ENCODE data around the gene FIBP. TPM values are rescaled to one million over a fixed set of nuclear protein-coding genes. Genes with fewer than 3 reads are reported as not detected.

The FIBP gene
- total RNA-seq, 1 donor from 2014 or later, result 67.4 TPM

GRCh38 chr11:65898656-65899355 is 10.5 kb upstream of the FIBP start:
- Histone ChIP-seq H3K4me1 (ENCODE audit: insufficient read depth, low read length) (peaks cover 55% of the 10 kb centered on the region), H3K4me3 (ENCODE audit: insufficient read depth, low read depth, low read length) (peak overlapping the region; percentile 94), H3K36me3 (ENCODE audit: insufficient read depth, low read length) (peaks cover 22% of the 10 kb centered on the region), H3K9ac (ENCODE audit: low read length) (peak overlapping the region; percentile 99), H3K79me2 (ENCODE audit: insufficient read depth, low read length) (peaks cover 72% of the 10 kb centered on the region), H3K9me3 (ENCODE audit: insufficient read depth, low read depth, low read length) (no peaks in the 10 kb centered on the region), H3K4me2 (ENCODE audit: low read length) (peak overlapping the region; percentile 89), H3K27me3 (ENCODE audit: insufficient read depth, low read length) (no peaks in the 10 kb centered on the region), H2AFZ (ENCODE audit: low read depth, low read length) (no peak overlapping the region), H4K20me1 (ENCODE audit: insufficient read depth, low read length) (peaks cover 54% of the 10 kb centered on the region), H3K27ac (ENCODE audit: low read depth, low read length) (peak overlapping the region; percentile 95)
- DNase-seq (ENCODE audit: low read depth) (no peak), FAIRE-seq (no peak)
- no peaks in the 10 kb centered on the region for H3K9me3 Mint-ChIP-seq (ENCODE audit: unreplicated experiment)
- peak overlapping the region; percentile 95 for H3K4me3 Mint-ChIP-seq (ENCODE audit: unreplicated experiment)
- H3K27ac Mint-ChIP-seq (ENCODE audit: unreplicated experiment), result peak overlapping the region; percentile 90
- H3K27me3 Mint-ChIP-seq (ENCODE audit: low read depth, unreplicated experiment), result no peaks in the 10 kb centered on the region
- no peak for TF ChIP-seq CTCF (IDR thresholded peaks at IDR 0.05; ENCODE audit: insufficient read depth, low read depth, low read length)
- TF ChIP-seq EZH2 (IDR thresholded peaks at IDR 0.05; ENCODE audit: insufficient read depth, low read length), result no peak
- peaks cover 37% of the 10 kb centered on the region for H3K4me1 Mint-ChIP-seq (ENCODE audit: low read depth, unreplicated experiment)
- H3K36me3 Mint-ChIP-seq (ENCODE audit: low read depth, unreplicated experiment), result peaks cover 9% of the 10 kb centered on the region

GRCh38 chr11:65897020-65897471 is 8.8 kb upstream of the FIBP start:
- peak overlapping the region; percentile 95 for H3K4me3 Mint-ChIP-seq (ENCODE audit: unreplicated experiment)
- H2AFZ ChIP-seq (ENCODE audit: low read depth, low read length), result no peak overlapping the region
- peaks cover 26% of the 10 kb centered on the region for H3K36me3 ChIP-seq (ENCODE audit: insufficient read depth, low read length)
- H3K4me1 ChIP-seq (ENCODE audit: insufficient read depth, low read length), result peaks cover 55% of the 10 kb centered on the region
- DNase-seq (ENCODE audit: low read depth) (no peak), FAIRE-seq (no peak)
- H3K27me3 ChIP-seq (ENCODE audit: insufficient read depth, low read length), result no peaks in the 10 kb centered on the region
- H4K20me1 ChIP-seq (ENCODE audit: insufficient read depth, low read length), result peaks cover 71% of the 10 kb centered on the region
- H3K36me3 Mint-ChIP-seq (ENCODE audit: low read depth, unreplicated experiment), result peaks cover 14% of the 10 kb centered on the region
- H3K9ac ChIP-seq (ENCODE audit: low read length), result peak overlapping the region; percentile 99
- H3K4me1 Mint-ChIP-seq (ENCODE audit: low read depth, unreplicated experiment), result peaks cover 27% of the 10 kb centered on the region
- no peaks in the 10 kb centered on the region for H3K9me3 ChIP-seq (ENCODE audit: insufficient read depth, low read depth, low read length)
- H3K79me2 ChIP-seq (ENCODE audit: insufficient read depth, low read length), result peaks cover 89% of the 10 kb centered on the region
- H3K4me3 ChIP-seq (ENCODE audit: insufficient read depth, low read depth, low read length), result peak overlapping the region; percentile 48
- H3K27me3 Mint-ChIP-seq (ENCODE audit: low read depth, unreplicated experiment), result no peaks in the 10 kb centered on the region
- peak overlapping the region; percentile 36 for H3K27ac ChIP-seq (ENCODE audit: low read depth, low read length)
- no peak for TF ChIP-seq CTCF (IDR thresholded peaks at IDR 0.05; ENCODE audit: insufficient read depth, low read depth, low read length)
- TF ChIP-seq EZH2 (IDR thresholded peaks at IDR 0.05; ENCODE audit: insufficient read depth, low read length), result no peak
- H3K9me3 Mint-ChIP-seq (ENCODE audit: unreplicated experiment), result no peaks in the 10 kb centered on the region
- peak overlapping the region; percentile 77 for H3K27ac Mint-ChIP-seq (ENCODE audit: unreplicated experiment)
- H3K4me2 ChIP-seq (ENCODE audit: low read length), result peak overlapping the region; percentile 89
